NB4 (cell line): ENCODE results near the gene ZFYVE28.
A peak's percentile ranks its signal among the peaks of the same experiment; 100 is the strongest.
"Not testable (repeated sequence)": the region's sequence is repeated elsewhere in the genome, so short reads cannot be mapped to it uniquely, and the experiment has no call there.

Experiments used
- DNase-seq: peaks from one replicate; pipeline ENCODE4 v3.0.0; 2010; ENCODE audit warnings: low read depth
- H3K4me3 ChIP-seq: one replicate; pipeline ENCODE4 v1.5.1; 2011; ENCODE audit warnings: mild to moderate bottlenecking, low read depth, low read length, moderate library complexity
- MAX ChIP-seq: IDR thresholded peaks from 2 replicates; pipeline ENCODE4 v1.6.1; 2011; ENCODE audit warnings: low read depth, low read length
- MYC ChIP-seq: IDR thresholded peaks from 2 replicates; pipeline ENCODE4 v1.6.1; 2011; ENCODE audit warnings: low read depth, low read length
- POLR2A ChIP-seq: IDR thresholded peaks from 2 replicates; pipeline ENCODE4 v1.6.1; 2011; ENCODE audit warnings: mild to moderate bottlenecking; ENCODE audit not compliant: insufficient read length; ENCODE audit errors: extremely low read depth
- TF ChIP-seq, protein P1 (sequence below): IDR thresholded peaks from one replicate; pipeline ENCODE4 v1.5.1; 2012; ENCODE audit warnings: low read depth, low read length

The ZFYVE28 gene

GRCh38 chr4:2226261-2226660 lies 192.2 kb downstream of the ZFYVE28 start:
- no peak overlapping the region for H3K4me3 ChIP-seq
- no peak for TF ChIP-seq MYC
- no peak for TF ChIP-seq MAX
- no peak for DNase-seq

- DNase-seq: no peak
- no peak for TF ChIP-seq MAX
- TF ChIP-seq MYC: no peak
- TF ChIP-seq, protein P1, sequence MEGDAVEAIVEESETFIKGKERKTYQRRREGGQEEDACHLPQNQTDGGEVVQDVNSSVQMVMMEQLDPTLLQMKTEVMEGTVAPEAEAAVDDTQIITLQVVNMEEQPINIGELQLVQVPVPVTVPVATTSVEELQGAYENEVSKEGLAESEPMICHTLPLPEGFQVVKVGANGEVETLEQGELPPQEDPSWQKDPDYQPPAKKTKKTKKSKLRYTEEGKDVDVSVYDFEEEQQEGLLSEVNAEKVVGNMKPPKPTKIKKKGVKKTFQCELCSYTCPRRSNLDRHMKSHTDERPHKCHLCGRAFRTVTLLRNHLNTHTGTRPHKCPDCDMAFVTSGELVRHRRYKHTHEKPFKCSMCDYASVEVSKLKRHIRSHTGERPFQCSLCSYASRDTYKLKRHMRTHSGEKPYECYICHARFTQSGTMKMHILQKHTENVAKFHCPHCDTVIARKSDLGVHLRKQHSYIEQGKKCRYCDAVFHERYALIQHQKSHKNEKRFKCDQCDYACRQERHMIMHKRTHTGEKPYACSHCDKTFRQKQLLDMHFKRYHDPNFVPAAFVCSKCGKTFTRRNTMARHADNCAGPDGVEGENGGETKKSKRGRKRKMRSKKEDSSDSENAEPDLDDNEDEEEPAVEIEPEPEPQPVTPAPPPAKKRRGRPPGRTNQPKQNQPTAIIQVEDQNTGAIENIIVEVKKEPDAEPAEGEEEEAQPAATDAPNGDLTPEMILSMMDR: no peak
- H3K4me3 ChIP-seq: no peak overlapping the region
Observed at GRCh38 chr4:2222838-2223237, 195.6 kb downstream of the ZFYVE28 start.

DNA sequence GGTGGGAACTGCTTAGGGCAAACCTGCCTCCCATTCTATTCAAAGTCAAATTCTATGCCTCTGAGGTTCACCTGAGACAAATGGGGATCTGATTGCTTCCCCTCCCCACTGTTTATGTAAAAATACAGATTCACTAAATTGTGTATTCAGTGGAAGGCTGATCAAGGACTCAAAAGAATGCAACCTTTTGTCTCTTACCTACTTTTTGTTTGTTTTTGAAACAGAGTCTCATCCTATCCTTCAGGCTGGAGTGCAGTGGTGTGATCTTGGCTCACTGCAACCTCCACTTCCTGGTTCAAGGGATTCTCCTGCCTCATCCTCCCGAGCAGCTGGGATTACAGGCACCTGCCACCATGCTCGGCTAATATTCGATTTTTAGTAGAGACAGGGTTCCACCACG lies 197.1 kb downstream of the ZFYVE28 start:
- H3K4me3 ChIP-seq, DNase-seq: not testable (repeated sequence)

DNA sequence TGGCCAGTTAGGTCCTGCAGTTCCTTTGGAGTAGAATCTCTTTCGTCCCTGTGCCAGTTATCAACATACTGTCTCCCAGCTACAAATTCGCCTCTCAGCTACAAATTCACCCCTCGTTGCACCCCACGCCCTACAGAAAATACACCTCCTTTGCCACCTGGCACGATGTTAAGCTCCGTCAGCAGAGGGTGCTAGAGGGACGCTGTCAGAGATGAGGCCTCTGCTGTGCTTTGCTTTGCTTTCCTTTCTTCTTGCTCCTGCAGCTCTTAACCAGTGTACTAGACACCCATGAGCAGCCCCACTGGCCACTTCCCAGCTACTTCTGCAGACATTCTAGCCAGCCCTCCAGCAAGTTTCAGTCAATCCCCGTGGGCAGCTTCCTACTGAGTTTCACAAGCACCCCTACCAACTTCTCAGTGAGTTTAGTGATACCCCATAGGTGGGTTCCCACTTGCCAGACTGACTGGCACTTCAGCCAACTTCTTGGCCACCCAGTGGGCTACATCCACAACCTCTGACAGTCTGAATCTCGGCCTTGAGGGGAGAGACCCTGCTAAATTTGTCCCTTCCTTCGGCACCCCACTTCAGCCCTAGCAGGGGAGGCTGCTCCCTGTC lies 198.3 kb downstream of the ZFYVE28 start:
- no peak overlapping the region for H3K4me3 ChIP-seq
- TF ChIP-seq MYC (peak; percentile 73), MAX (peak; percentile 72; the same call in 1 of the 2 replicates), POLR2A (no peak)
- TF ChIP-seq, protein P1: peak; percentile 96
- DNase-seq: peak; percentile 84
